ENCODE data around the gene HHIPL1.

HHIPL1 gene

DNA sequence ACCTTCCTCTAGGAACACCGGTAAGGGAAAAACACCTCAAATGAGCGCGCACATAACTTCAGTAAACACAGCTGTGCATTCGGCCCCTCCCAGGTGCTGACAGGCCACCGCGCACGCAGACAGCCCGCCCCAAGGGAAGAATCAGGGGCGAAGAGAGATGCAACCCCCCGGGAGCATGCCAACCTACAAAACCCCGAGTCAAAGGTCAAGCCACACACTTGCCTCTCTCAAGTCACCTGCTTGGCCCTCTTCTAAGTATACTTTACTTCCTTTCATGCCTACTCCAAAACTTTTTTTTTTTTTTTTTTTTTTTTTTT, 36.9 kb downstream of the HHIPL1 start:
- Histone ChIP-seq H3K4me3 (ENCODE audit: insufficient read depth, low read length, poor library complexity, severe bottlenecking) (no peak overlapping the region), H3K9me3 (ENCODE audit: insufficient read depth, low read length) (peaks cover 6% of the 10 kb centered on the region; the same call in 1 of the 2 replicates), H2AFZ (ENCODE audit: low read depth, low read length, severe bottlenecking) (no peak overlapping the region), H3K27ac (ENCODE audit: low read depth, low read length) (no peak overlapping the region), H3K36me3 (ENCODE audit: low read length) (no peaks in the 10 kb centered on the region), H3K4me2 (ENCODE audit: low read depth, low read length, poor library complexity, severe bottlenecking) (no peak overlapping the region), H4K20me1 (ENCODE audit: low read depth, low read length) (no peaks in the 10 kb centered on the region), H3K9ac (ENCODE audit: low read length) (no peak overlapping the region), H3K79me2 (ENCODE audit: insufficient read depth, low read length) (no peaks in the 10 kb centered on the region), H3F3A (ENCODE audit: insufficient read depth) (no peaks in the 10 kb centered on the region), H3K9me2 (replicated peaks; ENCODE audit: insufficient read depth, low read length) (no peaks in the 10 kb centered on the region), H3K27me3 (ENCODE audit: low read length) (no peaks in the 10 kb centered on the region)
- no peak for TF ChIP-seq EZH2phosphoT487 (conservative IDR thresholded peaks at IDR 0.05; ENCODE audit: low read length)
- TF ChIP-seq, protein P1, sequence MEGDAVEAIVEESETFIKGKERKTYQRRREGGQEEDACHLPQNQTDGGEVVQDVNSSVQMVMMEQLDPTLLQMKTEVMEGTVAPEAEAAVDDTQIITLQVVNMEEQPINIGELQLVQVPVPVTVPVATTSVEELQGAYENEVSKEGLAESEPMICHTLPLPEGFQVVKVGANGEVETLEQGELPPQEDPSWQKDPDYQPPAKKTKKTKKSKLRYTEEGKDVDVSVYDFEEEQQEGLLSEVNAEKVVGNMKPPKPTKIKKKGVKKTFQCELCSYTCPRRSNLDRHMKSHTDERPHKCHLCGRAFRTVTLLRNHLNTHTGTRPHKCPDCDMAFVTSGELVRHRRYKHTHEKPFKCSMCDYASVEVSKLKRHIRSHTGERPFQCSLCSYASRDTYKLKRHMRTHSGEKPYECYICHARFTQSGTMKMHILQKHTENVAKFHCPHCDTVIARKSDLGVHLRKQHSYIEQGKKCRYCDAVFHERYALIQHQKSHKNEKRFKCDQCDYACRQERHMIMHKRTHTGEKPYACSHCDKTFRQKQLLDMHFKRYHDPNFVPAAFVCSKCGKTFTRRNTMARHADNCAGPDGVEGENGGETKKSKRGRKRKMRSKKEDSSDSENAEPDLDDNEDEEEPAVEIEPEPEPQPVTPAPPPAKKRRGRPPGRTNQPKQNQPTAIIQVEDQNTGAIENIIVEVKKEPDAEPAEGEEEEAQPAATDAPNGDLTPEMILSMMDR (IDR thresholded peaks at IDR 0.05; ENCODE audit: insufficient read depth, low read length, poor library complexity, severe bottlenecking), result no peak

DNA sequence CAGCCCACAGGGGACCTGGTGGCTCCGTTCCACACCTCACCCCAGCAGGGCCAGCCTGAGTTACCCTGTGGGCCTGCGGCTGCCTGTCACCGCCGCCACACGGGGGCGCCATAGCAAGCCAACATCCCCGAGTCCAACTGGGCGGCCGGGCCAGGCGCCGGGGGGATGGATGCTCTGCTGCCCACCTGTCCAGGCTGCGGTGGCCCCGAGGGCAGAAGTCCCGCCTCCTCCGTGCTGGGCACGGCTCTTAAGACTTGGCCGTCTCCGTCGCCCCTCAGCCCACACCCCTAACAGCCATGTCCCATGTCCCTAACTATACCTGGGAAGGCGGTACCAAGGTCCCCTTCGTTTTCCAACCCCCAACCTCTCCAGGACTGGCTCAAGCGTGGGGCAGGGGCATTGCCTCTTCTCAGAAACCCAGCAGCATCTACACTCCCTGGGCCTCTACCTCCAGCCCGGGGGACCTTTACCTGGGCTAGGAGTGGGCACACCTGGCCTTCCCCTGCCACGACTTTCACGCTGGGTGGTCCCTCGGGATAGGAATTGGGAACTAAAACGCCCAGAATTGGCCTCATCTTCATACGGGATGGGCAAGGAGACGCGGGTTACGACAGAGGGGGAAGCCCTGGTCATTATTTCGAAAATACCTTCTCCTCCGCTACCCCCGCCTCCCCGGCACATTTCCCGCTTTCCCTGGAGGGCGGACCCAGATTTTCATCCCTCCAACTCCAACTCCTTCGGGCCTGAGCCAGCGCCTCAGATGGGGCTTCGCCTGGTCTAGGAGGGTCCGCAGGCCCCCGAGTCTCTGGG, 38.1 kb downstream of the HHIPL1 start:
- Histone ChIP-seq H3K27me3 (ENCODE audit: low read length) (no peaks in the 10 kb centered on the region), H3K9ac (ENCODE audit: low read length) (peak overlapping the region; percentile 71), H3K36me3 (ENCODE audit: low read length) (no peaks in the 10 kb centered on the region), H3K27ac (ENCODE audit: low read depth, low read length) (0 out of 2 replicates have a peak overlapping the region, but pooled peaks have one; percentile 19), H3K9me2 (replicated peaks; ENCODE audit: insufficient read depth, low read length) (no peaks in the 10 kb centered on the region), H3K79me2 (ENCODE audit: insufficient read depth, low read length) (no peaks in the 10 kb centered on the region), H3K4me3 (ENCODE audit: insufficient read depth, low read length, poor library complexity, severe bottlenecking) (peak overlapping the region; percentile 82), H3K4me2 (ENCODE audit: low read depth, low read length, poor library complexity, severe bottlenecking) (peak overlapping the region; percentile 63), H3F3A (ENCODE audit: insufficient read depth) (no peaks in the 10 kb centered on the region), H4K20me1 (ENCODE audit: low read depth, low read length) (no peaks in the 10 kb centered on the region), H2AFZ (ENCODE audit: low read depth, low read length, severe bottlenecking) (peak overlapping the region; percentile 96), H3K9me3 (ENCODE audit: insufficient read depth, low read length) (peaks cover 5% of the 10 kb centered on the region; the same call in 1 of the 2 replicates)
- TF ChIP-seq EZH2phosphoT487 (conservative IDR thresholded peaks at IDR 0.05; ENCODE audit: low read length), result no peak
- TF ChIP-seq, protein P1 (IDR thresholded peaks at IDR 0.05; ENCODE audit: insufficient read depth, low read length, poor library complexity, severe bottlenecking), result peak; percentile 93

DNA sequence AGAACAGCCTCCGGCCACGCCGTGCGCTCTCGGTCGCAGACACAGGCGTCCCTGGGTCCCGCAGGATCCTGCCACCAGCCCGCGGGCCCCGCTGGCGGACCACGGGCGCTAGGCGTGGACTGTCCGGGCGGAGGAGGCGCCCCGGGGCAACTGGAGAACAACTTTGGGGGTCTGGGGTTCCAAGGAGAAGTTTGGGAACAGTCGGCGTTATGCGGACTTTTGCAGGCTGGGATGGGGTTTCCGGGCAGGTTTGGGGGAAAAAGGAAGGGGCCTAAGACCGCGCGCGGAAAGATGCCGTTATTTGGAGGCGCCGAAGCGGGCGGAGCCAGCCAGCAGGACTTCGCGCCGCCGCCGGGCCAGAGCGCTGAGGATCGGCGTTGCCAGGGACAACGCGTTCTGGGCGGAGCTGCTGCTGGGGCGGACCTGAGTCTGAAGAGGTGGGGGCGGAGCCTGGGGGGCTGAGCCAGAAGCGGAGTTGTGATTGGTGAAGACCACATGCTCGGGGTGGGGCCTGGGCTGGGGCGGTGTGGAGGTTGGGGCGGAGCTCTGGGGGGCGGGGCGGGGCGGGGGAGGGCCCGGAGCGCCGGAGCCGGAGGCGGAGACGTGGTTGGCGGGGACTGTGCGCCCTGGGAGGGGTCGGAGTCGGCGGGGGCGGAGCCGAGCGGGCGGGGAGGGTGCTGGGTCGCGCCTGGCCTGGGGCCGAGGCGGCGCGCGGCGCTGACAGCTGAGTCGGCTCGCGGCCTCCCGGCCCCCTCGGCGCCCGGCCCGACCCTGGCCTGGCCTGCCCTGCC, 38.9 kb downstream of the HHIPL1 start, which contains the start of gene CYP46A1:
TSS of gene CYP46A1 (plus strand) at position 680 of the 791 bp plus-strand sequence. CDS start 120 bp downstream, outside the sequence.
- Histone ChIP-seq H3K4me3 (ENCODE audit: insufficient read depth, low read length, poor library complexity, severe bottlenecking) (peak within 1 kb of the TSS; percentile 82), H3K36me3 (ENCODE audit: low read length) (no peaks in the 10 kb centered on the region), H4K20me1 (ENCODE audit: low read depth, low read length) (no peaks in the 10 kb centered on the region), H3K9me3 (ENCODE audit: insufficient read depth, low read length) (no peaks in the 10 kb centered on the region), H3K79me2 (ENCODE audit: insufficient read depth, low read length) (no peaks in the 10 kb centered on the region), H2AFZ (ENCODE audit: low read depth, low read length, severe bottlenecking) (peak within 1 kb of the TSS; percentile 96), H3K4me2 (ENCODE audit: low read depth, low read length, poor library complexity, severe bottlenecking) (peak within 1 kb of the TSS; percentile 64), H3K27ac (ENCODE audit: low read depth, low read length) (0 out of 2 replicates have a peak within 1 kb of the TSS, but pooled peaks have one; percentile 19), H3K9me2 (replicated peaks; ENCODE audit: insufficient read depth, low read length) (no peaks in the 10 kb centered on the region), H3F3A (ENCODE audit: insufficient read depth) (no peaks in the 10 kb centered on the region), H3K9ac (ENCODE audit: low read length) (peak within 1 kb of the TSS; percentile 71), H3K27me3 (ENCODE audit: low read length) (no peaks in the 10 kb centered on the region)
- no peak for TF ChIP-seq EZH2phosphoT487 (conservative IDR thresholded peaks at IDR 0.05; ENCODE audit: low read length)
- TF ChIP-seq, protein P1 (IDR thresholded peaks at IDR 0.05; ENCODE audit: insufficient read depth, low read length, poor library complexity, severe bottlenecking), result no peak
